GM18508 (cell line): ENCODE measurements around the gene SND1.
"Not testable (repeated sequence)": the region's sequence is repeated elsewhere in the genome, so short reads cannot be mapped to it uniquely, and the experiment has no call there.

Source experiments
- ATAC-seq: cut with Tn5 transposase; IDR thresholded peaks from one replicate; pipeline ENCODE4 v1.9.1; 2021; ENCODE audit warnings: moderate number of reproducible peaks; ENCODE audit not compliant: insufficient read depth, unreplicated experiment

The SND1 gene

GRCh38 chr7:127819975-127820731, 168.2 kb downstream of the SND1 start:
- no peak for ATAC-seq

- no peak for ATAC-seq
Measured at GRCh38 chr7:127820732-127821085, 168.7 kb downstream of the SND1 start.

- no peak for ATAC-seq
Measured at GRCh38 chr7:127821146-127821545, 169.2 kb downstream of the SND1 start.

- ATAC-seq, result no peak
Measured at GRCh38 chr7:127822822-127823508, 171.0 kb downstream of the SND1 start.

GRCh38 chr7:127824682-127825081, 172.7 kb downstream of the SND1 start:
- ATAC-seq, result no peak

- ATAC-seq, result no peak
Measured at GRCh38 chr7:127828843-127829500, 177.0 kb downstream of the SND1 start.

GRCh38 chr7:127831318-127832219, 179.6 kb downstream of the SND1 start:
- no peak for ATAC-seq

- no peak for ATAC-seq
Measured at GRCh38 chr7:127832592-127832991, 180.6 kb downstream of the SND1 start.

DNA sequence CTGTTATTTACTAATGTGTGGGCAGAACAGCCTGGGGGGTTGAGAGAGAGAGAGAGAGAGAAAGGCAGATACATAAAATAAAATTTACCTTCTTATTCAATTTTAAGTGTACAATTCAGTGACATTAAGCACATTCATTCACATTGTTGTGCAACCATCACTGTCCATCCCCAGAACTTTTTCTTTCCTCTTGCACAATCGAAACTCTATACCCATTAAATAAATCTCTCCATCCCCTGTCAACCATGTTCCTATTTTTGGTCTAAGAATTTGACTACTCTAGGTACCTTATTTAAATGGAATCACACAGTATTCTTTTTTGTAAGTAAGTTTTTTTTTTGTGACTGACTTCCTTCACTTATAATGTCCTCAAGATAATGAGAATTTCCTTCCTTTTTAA, 181.6 kb downstream of the SND1 start:
- ATAC-seq, result no peak

DNA sequence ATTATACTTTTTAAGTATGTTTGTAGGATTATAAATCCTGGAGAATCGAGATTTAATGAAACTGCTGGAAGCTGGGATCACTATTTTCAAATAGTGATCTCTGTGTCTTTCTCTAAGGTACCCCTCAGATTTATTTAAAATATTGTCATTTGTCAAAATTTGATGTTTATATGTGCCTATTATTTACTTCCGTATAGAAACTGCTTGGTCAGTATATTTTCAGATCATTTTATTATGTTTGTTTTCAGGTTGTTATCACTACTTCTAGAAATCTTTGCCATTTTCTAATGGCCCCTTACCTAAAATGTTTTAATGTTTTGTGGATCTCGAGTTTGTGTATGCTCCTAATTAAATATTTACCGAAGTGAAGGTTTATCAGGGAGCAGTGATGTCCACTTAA, 183.7 kb downstream of the SND1 start:
- no peak for ATAC-seq

GRCh38 chr7:127837816-127838410, 185.9 kb downstream of the SND1 start:
- not testable (repeated sequence) for ATAC-seq

GRCh38 chr7:127838816-127839415, 186.9 kb downstream of the SND1 start:
- ATAC-seq, result no peak

GRCh38 chr7:127840226-127840951, 188.4 kb downstream of the SND1 start:
- ATAC-seq, result no peak

- ATAC-seq, result no peak
Measured at GRCh38 chr7:127844165-127844564, 192.2 kb downstream of the SND1 start.

DNA sequence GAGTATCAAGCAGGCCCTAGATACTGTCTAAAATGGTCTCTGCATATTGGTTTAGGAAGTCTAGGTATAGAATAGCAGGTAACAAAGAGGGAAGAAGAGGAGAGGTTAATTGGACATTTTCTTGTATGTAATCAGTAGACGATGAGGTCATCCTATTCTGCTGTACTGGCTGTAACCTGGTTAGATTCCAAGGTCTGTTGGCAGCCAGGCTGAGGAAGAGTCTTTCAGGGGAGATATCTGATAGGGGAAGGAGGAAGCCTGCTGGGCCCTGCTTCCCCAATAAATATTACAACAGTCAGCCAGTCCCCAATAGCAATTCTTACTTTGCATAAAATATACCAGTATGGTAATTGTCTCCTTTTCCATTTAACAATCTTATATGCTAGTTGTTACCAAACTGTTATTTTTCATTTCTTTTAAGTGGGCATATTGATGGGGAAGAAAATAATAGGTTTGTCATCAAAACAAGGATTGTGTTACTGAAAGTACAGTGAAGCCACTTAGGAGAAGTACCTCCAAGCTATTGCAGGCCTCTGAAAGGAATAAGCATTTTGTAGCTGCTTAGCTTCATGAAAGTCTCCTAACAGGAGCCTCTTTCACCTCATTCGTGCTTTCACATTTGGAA, 192.8 kb downstream of the SND1 start:
- no peak for ATAC-seq

- no peak for ATAC-seq
Measured at GRCh38 chr7:127845522-127846214, 193.7 kb downstream of the SND1 start.

GRCh38 chr7:127847641-127848040, 195.6 kb downstream of the SND1 start:
- no peak for ATAC-seq

GRCh38 chr7:127848241-127848640, 196.2 kb downstream of the SND1 start:
- no peak for ATAC-seq
